GM12878 (cell line): ENCODE measurements around the gene MARCHF4. TPM values are rescaled to one million over a fixed set of nuclear protein-coding genes. Genes with fewer than 3 reads are reported as not detected.

Source experiments
- polyA plus RNA-seq, 11 experiments: library from polyadenylated mRNA; depleted of rRNA in 4 of 11; unstranded in 6 of 11; stranded (reverse) in 5 of 11; fragments of >200 nt; fragmentation: Nextera tagmentation in 4 of 11; fragmentation: Illumina TruSeq in 1 of 11; extraction: Ambion mirVana in 4 of 11; extraction: Trizol in 1 of 11; gene quantifications; 1 replicate in 1 of 11; 2 replicates in 10 of 11; pipeline versions ENCODE4 v1.2.1 to v1.2.3, GENCODE V29; 2011 to 2016; ENCODE audit warnings: inconsistent platforms in 2 of 11, missing spikeins in 2 of 11, low read depth in 1 of 11
- total RNA-seq, 4 experiments: library from RNA; depleted of rRNA in 3 of 4; stranded (reverse); fragments of >200 nt in 3 of 4; fragmentation: Illumina TruSeq in 1 of 4; extraction: Trizol in 1 of 4; gene quantifications; 2 replicates each; pipeline versions ENCODE4 v1.2.1 to v1.2.3, GENCODE V29; 2013 to 2021
- TF ChIP-seq, protein P1 (sequence below): fragments of 150-350 bp; IDR thresholded peaks from 2 replicates; pipeline ENCODE4 v1.6.1; 2016; ENCODE audit warnings: low read depth, low read length
- TF ChIP-seq, protein P2 (sequence below): fragments of 450-650 bp; IDR thresholded peaks from 2 replicates; pipeline ENCODE4 v1.6.1; 2016; ENCODE audit warnings: mild to moderate bottlenecking, moderate library complexity, borderline replicate concordance

The MARCHF4 gene
- total and polyA plus RNA-seq, 10 of the 15 experiments (the other 5 are each of a cell fraction or from before 2014, with no cell fraction given) = not detected

DNA sequence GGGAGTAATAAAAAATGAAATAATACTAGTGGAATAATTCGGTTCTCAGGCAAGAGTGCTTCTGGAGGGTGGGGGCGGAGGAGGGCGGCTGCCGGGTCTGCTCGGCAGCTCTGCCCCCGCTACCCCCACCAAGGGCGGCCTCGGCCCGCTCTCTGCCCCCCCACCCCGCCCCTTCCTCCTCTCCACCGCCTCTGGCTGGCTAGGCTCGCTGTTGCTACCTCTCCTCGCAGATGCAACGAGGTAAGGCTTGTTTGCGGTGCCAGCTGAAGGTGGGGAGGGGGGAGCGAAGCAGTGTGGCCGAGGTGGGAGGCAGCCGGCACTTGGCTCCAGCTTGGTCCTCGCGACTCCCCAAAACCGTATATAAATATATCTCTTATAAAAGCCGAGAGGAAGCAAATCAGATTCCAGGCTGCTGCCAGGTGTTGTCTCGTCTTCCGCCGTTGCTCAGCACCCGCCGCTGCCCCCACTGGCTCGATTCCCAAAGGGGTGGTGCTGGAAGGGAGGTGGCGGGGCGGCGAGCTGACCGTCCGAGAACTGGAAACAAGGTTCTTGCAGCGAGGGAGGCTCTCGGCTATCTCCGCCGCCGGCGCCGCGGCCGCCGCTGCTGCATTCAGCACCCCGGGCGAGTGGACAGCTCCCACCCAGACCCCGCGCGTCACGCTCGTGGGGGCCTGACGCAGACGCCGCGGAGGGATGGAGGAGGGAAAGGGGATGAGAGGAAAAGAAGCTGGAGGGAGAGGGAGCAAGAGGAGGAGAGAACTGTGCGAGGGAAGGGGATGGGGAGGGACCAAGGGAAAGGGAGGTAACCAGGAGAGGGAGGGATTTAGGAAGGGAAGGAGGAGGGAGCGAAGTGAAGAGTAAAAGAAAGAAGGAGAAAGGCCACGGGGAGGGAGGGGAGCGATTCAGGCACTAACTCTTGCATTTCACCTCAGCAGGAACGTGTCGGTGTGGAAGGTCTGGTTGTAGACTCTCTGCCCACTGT lies at the start of gene MARCHF4 (continued):
- TF ChIP-seq, protein P1, sequence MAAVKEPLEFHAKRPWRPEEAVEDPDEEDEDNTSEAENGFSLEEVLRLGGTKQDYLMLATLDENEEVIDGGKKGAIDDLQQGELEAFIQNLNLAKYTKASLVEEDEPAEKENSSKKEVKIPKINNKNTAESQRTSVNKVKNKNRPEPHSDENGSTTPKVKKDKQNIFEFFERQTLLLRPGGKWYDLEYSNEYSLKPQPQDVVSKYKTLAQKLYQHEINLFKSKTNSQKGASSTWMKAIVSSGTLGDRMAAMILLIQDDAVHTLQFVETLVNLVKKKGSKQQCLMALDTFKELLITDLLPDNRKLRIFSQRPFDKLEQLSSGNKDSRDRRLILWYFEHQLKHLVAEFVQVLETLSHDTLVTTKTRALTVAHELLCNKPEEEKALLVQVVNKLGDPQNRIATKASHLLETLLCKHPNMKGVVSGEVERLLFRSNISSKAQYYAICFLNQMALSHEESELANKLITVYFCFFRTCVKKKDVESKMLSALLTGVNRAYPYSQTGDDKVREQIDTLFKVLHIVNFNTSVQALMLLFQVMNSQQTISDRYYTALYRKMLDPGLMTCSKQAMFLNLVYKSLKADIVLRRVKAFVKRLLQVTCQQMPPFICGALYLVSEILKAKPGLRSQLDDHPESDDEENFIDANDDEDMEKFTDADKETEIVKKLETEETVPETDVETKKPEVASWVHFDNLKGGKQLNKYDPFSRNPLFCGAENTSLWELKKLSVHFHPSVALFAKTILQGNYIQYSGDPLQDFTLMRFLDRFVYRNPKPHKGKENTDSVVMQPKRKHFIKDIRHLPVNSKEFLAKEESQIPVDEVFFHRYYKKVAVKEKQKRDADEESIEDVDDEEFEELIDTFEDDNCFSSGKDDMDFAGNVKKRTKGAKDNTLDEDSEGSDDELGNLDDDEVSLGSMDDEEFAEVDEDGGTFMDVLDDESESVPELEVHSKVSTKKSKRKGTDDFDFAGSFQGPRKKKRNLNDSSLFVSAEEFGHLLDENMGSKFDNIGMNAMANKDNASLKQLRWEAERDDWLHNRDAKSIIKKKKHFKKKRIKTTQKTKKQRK = no peak
- TF ChIP-seq, protein P2, sequence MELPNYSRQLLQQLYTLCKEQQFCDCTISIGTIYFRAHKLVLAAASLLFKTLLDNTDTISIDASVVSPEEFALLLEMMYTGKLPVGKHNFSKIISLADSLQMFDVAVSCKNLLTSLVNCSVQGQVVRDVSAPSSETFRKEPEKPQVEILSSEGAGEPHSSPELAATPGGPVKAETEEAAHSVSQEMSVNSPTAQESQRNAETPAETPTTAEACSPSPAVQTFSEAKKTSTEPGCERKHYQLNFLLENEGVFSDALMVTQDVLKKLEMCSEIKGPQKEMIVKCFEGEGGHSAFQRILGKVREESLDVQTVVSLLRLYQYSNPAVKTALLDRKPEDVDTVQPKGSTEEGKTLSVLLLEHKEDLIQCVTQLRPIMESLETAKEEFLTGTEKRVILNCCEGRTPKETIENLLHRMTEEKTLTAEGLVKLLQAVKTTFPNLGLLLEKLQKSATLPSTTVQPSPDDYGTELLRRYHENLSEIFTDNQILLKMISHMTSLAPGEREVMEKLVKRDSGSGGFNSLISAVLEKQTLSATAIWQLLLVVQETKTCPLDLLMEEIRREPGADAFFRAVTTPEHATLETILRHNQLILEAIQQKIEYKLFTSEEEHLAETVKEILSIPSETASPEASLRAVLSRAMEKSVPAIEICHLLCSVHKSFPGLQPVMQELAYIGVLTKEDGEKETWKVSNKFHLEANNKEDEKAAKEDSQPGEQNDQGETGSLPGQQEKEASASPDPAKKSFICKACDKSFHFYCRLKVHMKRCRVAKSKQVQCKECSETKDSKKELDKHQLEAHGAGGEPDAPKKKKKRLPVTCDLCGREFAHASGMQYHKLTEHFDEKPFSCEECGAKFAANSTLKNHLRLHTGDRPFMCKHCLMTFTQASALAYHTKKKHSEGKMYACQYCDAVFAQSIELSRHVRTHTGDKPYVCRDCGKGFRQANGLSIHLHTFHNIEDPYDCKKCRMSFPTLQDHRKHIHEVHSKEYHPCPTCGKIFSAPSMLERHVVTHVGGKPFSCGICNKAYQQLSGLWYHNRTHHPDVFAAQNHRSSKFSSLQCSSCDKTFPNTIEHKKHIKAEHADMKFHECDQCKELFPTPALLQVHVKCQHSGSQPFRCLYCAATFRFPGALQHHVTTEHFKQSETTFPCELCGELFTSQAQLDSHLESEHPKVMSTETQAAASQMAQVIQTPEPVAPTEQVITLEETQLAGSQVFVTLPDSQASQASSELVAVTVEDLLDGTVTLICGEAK = no peak
